Right lobe of liver (tissue), 4 donors: Measurements from ENCODE around the gene LILRB1.

ENCODE experiments used
- CTCF ChIP-seq, 4 donors: fragments of 200-600 bp in 3 of 4; fragments of 450-650 bp in 1 of 4; IDR thresholded peaks; one replicate each; pipeline versions ENCODE4 v1.5.1 to v1.8.0; 2016 to 2022; ENCODE audit warnings: antibody characterized with exemption in 4 of 4, mild to moderate bottlenecking in 2 of 4
- POLR2A ChIP-seq: fragments of 450-650 bp; IDR thresholded peaks from one replicate; pipeline ENCODE4 v1.6.1; 2017; ENCODE audit warnings: antibody characterized with exemption, mild to moderate bottlenecking
- donor health status: DM: no; HTN: no; CAD: no.
- donor health status: DM: no; HTN: no; CAD: no.
- donor health status: DM: no; HTN: yes; CAD: no.

- TF ChIP-seq POLR2A (no peak), CTCF (IDR thresholded peaks at IDR 0.05) (no peak)
Measured at GRCh38 chr19:54633401-54633800, 3.1 kb downstream of the LILRB1 start.
